ENCODE results near the gene DNAH2. TPM values are rescaled to one million over a fixed set of nuclear protein-coding genes. Genes with fewer than 3 reads are reported as not detected.

The DNAH2 gene
- total and polyA plus RNA-seq, 7 donors = under 0.01 to 0.36 (median 0.30) TPM; not detected in 3

DNA sequence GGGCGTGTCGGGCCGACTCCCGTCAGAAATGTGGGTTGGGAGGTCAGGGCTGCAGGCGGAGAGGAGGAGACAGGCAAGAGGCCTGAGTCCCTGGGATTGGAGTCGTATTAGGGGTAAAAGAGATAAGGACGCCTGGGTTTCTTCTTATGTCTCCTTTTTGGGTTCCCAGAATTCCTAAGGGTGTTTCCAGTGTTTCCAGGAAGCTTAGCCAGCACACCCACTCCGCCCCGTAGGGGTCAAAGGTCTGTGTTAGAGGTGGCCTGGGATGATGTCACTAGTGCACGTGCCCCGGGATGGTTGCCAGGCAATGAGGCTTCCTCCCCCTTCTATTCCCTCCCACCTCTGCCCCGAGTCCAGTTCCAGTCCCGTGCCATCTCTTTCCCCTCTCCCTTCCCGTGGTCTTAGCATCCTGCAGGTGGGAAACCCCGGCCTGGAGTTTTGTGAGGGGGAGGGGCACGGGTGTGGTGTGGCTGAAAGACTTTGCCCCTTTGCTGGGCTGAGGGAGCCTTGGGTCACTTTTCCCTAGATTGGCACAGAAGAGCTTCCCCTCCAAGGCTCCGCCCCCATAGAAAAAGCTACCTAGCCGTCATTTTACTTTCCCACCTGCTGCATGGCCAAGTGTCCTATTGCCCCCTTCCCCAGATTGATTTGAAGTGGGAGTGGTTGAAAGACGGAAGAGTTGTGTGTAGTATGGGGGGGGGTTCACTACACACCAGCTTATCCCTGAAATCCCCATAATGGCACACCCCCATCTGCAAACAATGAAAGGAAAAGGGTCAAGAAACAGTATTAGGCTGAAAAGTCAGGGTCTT is 119.3 kb downstream of the DNAH2 start:
- 0 to 3% methylated on average over 19 of the region's 19 CpGs for WGBS, 2 donors
- TF ChIP-seq POLR2AphosphoS5 (IDR thresholded peaks at IDR 0.05) (peak in 2 of 4 donors; percentile 3 to 74), CTCF (IDR thresholded peaks at IDR 0.05) (no peak), EP300 (IDR thresholded peaks at IDR 0.05) (peak in 2 of 4 donors; percentile 57 to 60)
- Histone ChIP-seq H3K27ac (peak overlapping the region; percentile 95 to 100 (median 97)), H3K9me3 (no peaks in the 10 kb centered on the region), H3K36me3 (peaks cover 0 to 6% (median 3%) of the 10 kb centered on the region in 4 donors), H3K4me1 (peaks cover 0 to 67% (median 56%) of the 10 kb centered on the region in 4 donors), H3K4me3 (peak overlapping the region; percentile 75 to 96 (median 82)), H3K27me3 (no peaks in the 10 kb centered on the region)
- DNase-seq = peak; percentile 96
- intact Hi-C loops (cut with DNase I) = loop anchor here (10.0 kb wide), 1 partner anchor 352 kb away; the partner anchor contains the start of genes POLR2A and SLC35G6

DNA sequence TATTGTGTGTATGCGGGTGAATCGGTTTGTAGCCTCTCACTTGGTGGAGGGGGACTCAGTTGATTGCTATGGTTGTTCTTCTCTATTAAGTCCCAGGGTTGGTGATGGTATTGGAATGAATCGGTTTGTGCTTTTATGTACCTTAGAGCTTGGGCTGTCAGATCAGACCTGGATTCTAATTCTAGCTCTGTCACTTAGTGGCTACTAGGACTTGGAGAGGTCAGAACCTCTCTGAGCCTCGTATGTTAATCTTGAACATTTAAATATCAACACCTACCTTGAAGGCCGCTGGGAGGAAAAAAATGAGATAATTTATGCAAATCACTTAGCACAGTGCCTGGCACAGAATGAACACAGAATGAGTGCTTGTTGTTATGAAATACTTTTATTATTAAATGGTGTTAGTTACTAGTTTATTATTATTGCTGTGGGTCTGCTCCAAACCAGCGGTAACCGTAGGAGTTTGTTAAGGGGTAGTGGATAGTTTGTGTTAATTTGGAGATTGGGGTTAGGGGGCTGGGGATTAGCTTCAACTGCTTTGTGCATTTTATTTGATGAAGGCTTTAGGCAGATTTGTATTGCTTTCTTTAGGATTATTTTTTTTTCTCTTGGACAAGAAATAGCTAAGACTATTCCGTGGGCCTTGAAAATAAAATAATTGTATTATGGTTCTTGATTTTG is 120.0 kb downstream of the DNAH2 start:
- peaks cover 0 to 6% (median 3%) of the 10 kb centered on the region in 4 donors for H3K36me3 ChIP-seq
- H3K9me3 ChIP-seq = no peaks in the 10 kb centered on the region
- intact Hi-C loops (cut with DNase I) = loop anchor here (10.0 kb wide), 1 partner anchor 353 kb away; the partner anchor contains the start of genes POLR2A and SLC35G6
- no peak for TF ChIP-seq POLR2A (IDR thresholded peaks at IDR 0.05)
- no peak for TF ChIP-seq EP300 (IDR thresholded peaks at IDR 0.05)
- TF ChIP-seq POLR2AphosphoS5 (IDR thresholded peaks at IDR 0.05) = no peak
- no peak for TF ChIP-seq CTCF (IDR thresholded peaks at IDR 0.05)
- 3 to 9% methylated on average over 8 of the region's 8 CpGs for WGBS, 2 donors
- H3K27ac ChIP-seq = peak overlapping the region; percentile 95 to 100 (median 97)
- H3K4me1 ChIP-seq = peaks cover 0 to 71% (median 58%) of the 10 kb centered on the region in 4 donors
- no peak for DNase-seq
- H3K4me3 ChIP-seq = peak overlapping the region; percentile 7 to 77 (median 51)
- H3K27me3 ChIP-seq = no peaks in the 10 kb centered on the region

GRCh38 chr17:7838090-7839075 is 120.8 kb downstream of the DNAH2 start:
- DNase-seq = peak; percentile 66
- Histone ChIP-seq H3K4me3 (peak overlapping the region; percentile 7 to 77 (median 19)), H3K27me3 (no peaks in the 10 kb centered on the region), H3K9me3 (no peaks in the 10 kb centered on the region), H3K4me1 (peaks cover 0 to 74% (median 58%) of the 10 kb centered on the region in 4 donors), H3K27ac (peak overlapping the region; percentile 95 to 100 (median 97)), H3K36me3 (peaks cover 0 to 6% (median 3%) of the 10 kb centered on the region in 4 donors)
- WGBS, 2 donors = 11 to 16% methylated on average over 11 to 12 of the region's 12 CpGs
- no peak for TF ChIP-seq CTCF (IDR thresholded peaks at IDR 0.05)
- no peak for TF ChIP-seq EP300 (IDR thresholded peaks at IDR 0.05)
- TF ChIP-seq POLR2A (IDR thresholded peaks at IDR 0.05) = no peak
- TF ChIP-seq POLR2AphosphoS5 (IDR thresholded peaks at IDR 0.05) = no peak
- intact Hi-C loops (cut with DNase I) = loop anchor here (10.0 kb wide), 1 partner anchor 354 kb away; the partner anchor contains the start of genes POLR2A and SLC35G6

All from sigmoid colon (tissue), 7 donors.